SIG-M5 treated with dmso at 0.1 percent for 504 hours (cell line): Measurements from ENCODE around the gene LMTK2.
A peak's percentile ranks its signal among the peaks of the same experiment; 100 is the strongest.

Source experiments
- DNase-seq: peaks from one replicate; lab custom pipeline; 2025; ENCODE audit not compliant: unreplicated experiment; lab: John Stamatoyannopoulos, UW

LMTK2 gene

GRCh38 chr7:98106647-98107312 is at the start of gene LMTK2:
Gene LMTK2 (plus strand): TSS chr7:98106862. CDS start chr7:98107178, 316 bp downstream.
- DNase-seq, result peak; percentile 76

- DNase-seq, result no peak
These were observed 49.5 kb upstream of the LMTK2 start for GRCh38 chr7:98057157-98057556.

- DNase-seq, result no peak
These were observed 48.5 kb upstream of the LMTK2 start for GRCh38 chr7:98058186-98058585.

- DNase-seq, result no peak
These were observed 42.4 kb upstream of the LMTK2 start for GRCh38 chr7:98064233-98064632.

GRCh38 chr7:98066208-98066607 is 40.5 kb upstream of the LMTK2 start:
- DNase-seq, result no peak

- DNase-seq, result no peak
These were observed 39.6 kb upstream of the LMTK2 start for GRCh38 chr7:98066934-98067507.

- DNase-seq, result no peak
These were observed 33.6 kb upstream of the LMTK2 start for GRCh38 chr7:98073047-98073446.

GRCh38 chr7:98075801-98076200 is 30.9 kb upstream of the LMTK2 start:
- DNase-seq, result no peak

- DNase-seq, result no peak
These were observed 28.9 kb upstream of the LMTK2 start for GRCh38 chr7:98077762-98078161.

- DNase-seq, result no peak
These were observed 28.3 kb upstream of the LMTK2 start for GRCh38 chr7:98078197-98078870.

GRCh38 chr7:98079891-98080648 is 26.6 kb upstream of the LMTK2 start:
- no peak for DNase-seq

GRCh38 chr7:98081319-98081718 is 25.3 kb upstream of the LMTK2 start:
- DNase-seq, result no peak

GRCh38 chr7:98084631-98085030 is 22.0 kb upstream of the LMTK2 start:
- no peak for DNase-seq

GRCh38 chr7:98085674-98086073 is 21.0 kb upstream of the LMTK2 start:
- no peak for DNase-seq

- peak; percentile 59 for DNase-seq
These were observed 20.4 kb upstream of the LMTK2 start for GRCh38 chr7:98086281-98086718.

GRCh38 chr7:98088109-98088508 is 18.6 kb upstream of the LMTK2 start:
- DNase-seq, result no peak

- no peak for DNase-seq
These were observed 16.5 kb upstream of the LMTK2 start for GRCh38 chr7:98090116-98090515.

GRCh38 chr7:98091061-98091460 is 15.6 kb upstream of the LMTK2 start:
- DNase-seq, result no peak

GRCh38 chr7:98091523-98091922 is 15.1 kb upstream of the LMTK2 start:
- no peak for DNase-seq

- no peak for DNase-seq
These were observed 9.5 kb upstream of the LMTK2 start for GRCh38 chr7:98097042-98097645.

- no peak for DNase-seq
These were observed 6.6 kb upstream of the LMTK2 start for GRCh38 chr7:98100088-98100487.
